ENCODE measurements around the gene XYLT1. TPM values are rescaled to one million over a fixed set of nuclear protein-coding genes. Genes with fewer than 3 reads are reported as not detected.

The XYLT1 gene
- total RNA-seq, 1 experiment from 2014 or later, result not detected

DNA sequence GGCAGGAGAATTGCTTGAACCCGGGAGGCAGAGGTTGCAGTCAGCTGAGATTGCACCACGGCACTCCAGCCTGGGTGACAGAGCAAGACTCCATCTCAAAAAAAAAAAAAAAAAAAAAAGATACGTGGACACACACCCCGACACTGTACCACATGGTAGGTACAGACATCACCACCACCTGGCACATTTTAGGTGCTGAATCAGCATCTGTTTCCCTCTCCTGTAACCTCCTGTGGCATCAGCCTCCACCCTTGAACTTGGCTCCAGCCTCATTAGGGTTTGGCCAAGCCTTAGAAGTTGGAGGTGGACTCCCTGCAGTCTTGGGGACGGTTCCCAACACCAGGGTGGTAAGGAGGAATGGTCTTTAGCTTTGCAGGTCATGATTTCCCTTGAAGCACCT is 46.0 kb downstream of the XYLT1 start:
- H3K9me2 ChIP-seq (replicated peaks; ENCODE audit: low read length), result no peaks in the 10 kb centered on the region
- no peaks in the 10 kb centered on the region for H3K9me3 ChIP-seq (ENCODE audit: low read length)
- H3K4me3 ChIP-seq (ENCODE audit: low read length), result no peak overlapping the region
- no peak overlapping the region for H3K27ac ChIP-seq (ENCODE audit: low read length)
- DNase-seq (no peak), ATAC-seq (no peak)
- no peaks in the 10 kb centered on the region for H4K20me1 ChIP-seq (ENCODE audit: low read length)
- H3F3A ChIP-seq (ENCODE audit: low read length, unreplicated experiment), result no peaks in the 10 kb centered on the region
- CTCF ChIA-PET, result no interaction called here
- no peak overlapping the region for H2AFZ ChIP-seq (ENCODE audit: low read length)
- TF ChIP-seq EZH2phosphoT487 (IDR thresholded peaks at IDR 0.05; ENCODE audit: borderline replicate concordance, low read length) (no peak), EZH2 (IDR thresholded peaks at IDR 0.05; ENCODE audit: low read length, unreplicated experiment) (no peak)
- TF ChIP-seq, protein P1, sequence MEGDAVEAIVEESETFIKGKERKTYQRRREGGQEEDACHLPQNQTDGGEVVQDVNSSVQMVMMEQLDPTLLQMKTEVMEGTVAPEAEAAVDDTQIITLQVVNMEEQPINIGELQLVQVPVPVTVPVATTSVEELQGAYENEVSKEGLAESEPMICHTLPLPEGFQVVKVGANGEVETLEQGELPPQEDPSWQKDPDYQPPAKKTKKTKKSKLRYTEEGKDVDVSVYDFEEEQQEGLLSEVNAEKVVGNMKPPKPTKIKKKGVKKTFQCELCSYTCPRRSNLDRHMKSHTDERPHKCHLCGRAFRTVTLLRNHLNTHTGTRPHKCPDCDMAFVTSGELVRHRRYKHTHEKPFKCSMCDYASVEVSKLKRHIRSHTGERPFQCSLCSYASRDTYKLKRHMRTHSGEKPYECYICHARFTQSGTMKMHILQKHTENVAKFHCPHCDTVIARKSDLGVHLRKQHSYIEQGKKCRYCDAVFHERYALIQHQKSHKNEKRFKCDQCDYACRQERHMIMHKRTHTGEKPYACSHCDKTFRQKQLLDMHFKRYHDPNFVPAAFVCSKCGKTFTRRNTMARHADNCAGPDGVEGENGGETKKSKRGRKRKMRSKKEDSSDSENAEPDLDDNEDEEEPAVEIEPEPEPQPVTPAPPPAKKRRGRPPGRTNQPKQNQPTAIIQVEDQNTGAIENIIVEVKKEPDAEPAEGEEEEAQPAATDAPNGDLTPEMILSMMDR (conservative IDR thresholded peaks at IDR 0.05; ENCODE audit: low read depth, low read length), result no peak
- intact Hi-C loops (cut with micrococcal nuclease), result no loop called here
- H3K9ac ChIP-seq (ENCODE audit: low read length), result no peak overlapping the region
- H3K36me3 ChIP-seq (ENCODE audit: low read depth, low read length), result no peaks in the 10 kb centered on the region
- no peaks in the 10 kb centered on the region for H3K79me2 ChIP-seq (ENCODE audit: low read length)
- no peaks in the 10 kb centered on the region for H3K4me1 ChIP-seq (ENCODE audit: insufficient read depth, low read length)
- no peaks in the 10 kb centered on the region for H3K27me3 ChIP-seq (ENCODE audit: low read length)
- H3K4me2 ChIP-seq (ENCODE audit: low read length), result no peak overlapping the region
- POLR2A ChIA-PET (ENCODE audit: unreplicated experiment), result no interaction called here
- no TSS peak for BruUV-seq (replicated peaks)

DNA sequence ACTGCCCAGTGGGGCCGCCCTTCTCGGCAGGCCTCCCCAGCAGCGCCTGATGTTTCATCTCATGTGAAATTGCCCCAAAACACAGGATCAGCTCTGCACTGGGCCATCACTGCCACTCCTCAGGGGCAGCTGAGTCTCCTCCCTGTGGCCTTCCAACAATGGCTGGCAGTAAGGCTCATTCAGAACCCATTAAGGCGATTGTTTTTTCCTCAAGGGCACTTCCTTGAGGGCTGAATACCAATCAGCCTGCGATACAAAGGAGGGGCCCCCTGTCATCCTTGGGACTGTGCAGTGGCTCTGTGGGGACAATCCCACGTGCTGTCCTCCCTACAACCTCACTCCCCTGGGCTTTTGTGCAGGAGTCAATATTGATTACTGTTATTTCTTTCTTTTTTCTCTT is 47.5 kb downstream of the XYLT1 start:
- POLR2A ChIA-PET (ENCODE audit: unreplicated experiment), result no interaction called here
- no peak for ATAC-seq
- intact Hi-C loops (cut with micrococcal nuclease), result no loop called here

DNA sequence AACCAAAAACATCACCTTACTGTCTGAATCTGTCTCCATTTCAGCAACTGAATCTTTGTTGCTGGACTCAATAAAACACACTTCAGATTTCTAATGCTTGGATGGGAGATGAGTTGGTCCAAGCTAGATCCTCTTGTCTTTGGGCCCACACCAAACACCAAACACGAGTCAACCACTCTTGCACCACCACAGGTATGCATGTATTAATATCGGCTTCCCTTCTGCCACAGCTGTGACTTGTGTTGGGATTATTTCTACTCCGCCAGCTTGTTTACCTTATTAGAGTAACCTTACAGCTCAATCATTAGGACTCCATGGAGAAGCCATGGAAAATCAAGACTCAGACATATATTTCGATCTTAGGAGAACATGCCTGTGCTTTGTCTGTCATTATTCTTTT is 49.9 kb downstream of the XYLT1 start:
- H3K9me3 ChIP-seq (ENCODE audit: low read length), result no peaks in the 10 kb centered on the region
- H3K4me3 ChIP-seq (ENCODE audit: low read length), result no peak overlapping the region
- ATAC-seq, result no peak
- no peak overlapping the region for H2AFZ ChIP-seq (ENCODE audit: low read length)
- ChIA-PET CTCF (no interaction called here), POLR2A (ENCODE audit: unreplicated experiment) (no interaction called here)
- H4K20me1 ChIP-seq (ENCODE audit: low read length), result no peaks in the 10 kb centered on the region
- no peaks in the 10 kb centered on the region for H3K36me3 ChIP-seq (ENCODE audit: low read depth, low read length)
- no peak overlapping the region for H3K4me2 ChIP-seq (ENCODE audit: low read length)
- H3K9me2 ChIP-seq (replicated peaks; ENCODE audit: low read length), result no peaks in the 10 kb centered on the region
- no peak for DNase-seq
- no peaks in the 10 kb centered on the region for H3F3A ChIP-seq (ENCODE audit: low read length, unreplicated experiment)
- no peak for TF ChIP-seq EZH2 (IDR thresholded peaks at IDR 0.05; ENCODE audit: low read length, unreplicated experiment)
- TF ChIP-seq EZH2phosphoT487 (IDR thresholded peaks at IDR 0.05; ENCODE audit: borderline replicate concordance, low read length), result no peak
- TF ChIP-seq, protein P1 (conservative IDR thresholded peaks at IDR 0.05; ENCODE audit: low read depth, low read length), result no peak
- no peaks in the 10 kb centered on the region for H3K4me1 ChIP-seq (ENCODE audit: insufficient read depth, low read length)
- H3K9ac ChIP-seq (ENCODE audit: low read length), result no peak overlapping the region
- no peaks in the 10 kb centered on the region for H3K27me3 ChIP-seq (ENCODE audit: low read length)
- no peaks in the 10 kb centered on the region for H3K79me2 ChIP-seq (ENCODE audit: low read length)
- intact Hi-C loops (cut with micrococcal nuclease), result no loop called here
- no peak overlapping the region for H3K27ac ChIP-seq (ENCODE audit: low read length)
- BruUV-seq (replicated peaks), result no TSS peak

More for the DNA sequence above, 47.5 kb downstream of the XYLT1 start:
- CTCF ChIA-PET, result no interaction called here
- no peak for DNase-seq
- no peaks in the 10 kb centered on the region for H3K9me2 ChIP-seq (replicated peaks; ENCODE audit: low read length)
- no peaks in the 10 kb centered on the region for H3K4me1 ChIP-seq (ENCODE audit: insufficient read depth, low read length)
- H2AFZ ChIP-seq (ENCODE audit: low read length), result no peak overlapping the region
- no peaks in the 10 kb centered on the region for H3K27me3 ChIP-seq (ENCODE audit: low read length)
- H3K79me2 ChIP-seq (ENCODE audit: low read length), result no peaks in the 10 kb centered on the region
- H3K9ac ChIP-seq (ENCODE audit: low read length), result no peak overlapping the region
- H3K9me3 ChIP-seq (ENCODE audit: low read length), result no peaks in the 10 kb centered on the region
- no peak overlapping the region for H3K4me3 ChIP-seq (ENCODE audit: low read length)
- TF ChIP-seq, protein P1 (conservative IDR thresholded peaks at IDR 0.05; ENCODE audit: low read depth, low read length), result no peak
- no peak for TF ChIP-seq EZH2phosphoT487 (IDR thresholded peaks at IDR 0.05; ENCODE audit: borderline replicate concordance, low read length)
- TF ChIP-seq EZH2 (IDR thresholded peaks at IDR 0.05; ENCODE audit: low read length, unreplicated experiment), result no peak
- no peaks in the 10 kb centered on the region for H3K36me3 ChIP-seq (ENCODE audit: low read depth, low read length)
- no peak overlapping the region for H3K4me2 ChIP-seq (ENCODE audit: low read length)
- BruUV-seq (replicated peaks), result no TSS peak
- no peak overlapping the region for H3K27ac ChIP-seq (ENCODE audit: low read length)
- no peaks in the 10 kb centered on the region for H4K20me1 ChIP-seq (ENCODE audit: low read length)
- H3F3A ChIP-seq (ENCODE audit: low read length, unreplicated experiment), result no peaks in the 10 kb centered on the region
